Measurements from ENCODE around the gene UBA3. TPM values are rescaled to one million over a fixed set of nuclear protein-coding genes. Genes with fewer than 3 reads are reported as not detected.

UBA3 gene
- polyA plus RNA-seq, 3 donors: 77.1 to 88.5 (median 81.7) TPM

DNA sequence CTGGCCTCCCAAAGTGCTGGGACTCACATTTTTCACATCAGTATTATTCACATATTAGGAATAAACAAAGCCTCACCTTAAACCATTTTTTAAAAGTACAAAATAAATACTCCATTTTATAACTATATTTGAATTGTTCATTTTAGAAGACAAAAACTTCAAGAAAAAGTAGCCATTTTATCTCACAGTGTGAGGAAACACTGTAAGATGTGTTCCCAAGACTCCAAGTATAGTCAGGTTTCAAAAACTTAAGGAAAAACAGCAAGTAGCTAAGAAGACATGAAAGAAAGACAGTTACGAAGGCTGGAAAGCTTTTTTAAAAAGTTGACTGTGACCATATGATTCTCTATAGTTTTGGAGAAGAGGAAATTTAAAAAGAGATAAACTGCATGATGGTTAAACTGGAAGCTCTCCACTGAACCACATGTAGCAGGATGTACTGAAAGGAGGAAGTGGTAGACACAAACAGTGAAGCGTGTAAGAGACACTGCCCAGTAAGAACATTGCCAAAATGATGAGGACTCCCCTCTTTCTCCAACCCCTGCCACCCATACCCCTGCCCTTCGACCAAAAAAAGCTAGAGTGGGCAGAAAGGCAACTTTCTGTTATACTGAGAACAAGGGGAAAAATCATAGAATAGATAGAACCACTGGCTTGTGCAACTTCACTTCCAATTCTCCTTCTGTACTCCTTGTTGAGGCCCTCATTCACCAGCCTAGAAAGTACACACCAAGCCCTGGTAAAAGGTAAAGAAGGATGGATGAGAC is 21.8 kb downstream of the UBA3 start:
- Histone ChIP-seq H2AFZ (ENCODE audit: insufficient read depth, low read depth, low read length, poor library complexity, severe bottlenecking) (peak overlapping the region; percentile 16), H3K4me3 (replicated peaks in 1 of 3; ENCODE audit: low read depth in 2 of 3, low read length in 3 of 3) (no peak overlapping the region), H3K79me2 (ENCODE audit: insufficient read depth, low read length) (peaks cover 10% of the 10 kb centered on the region), H3K9ac (ENCODE audit: insufficient read depth, low read length, poor library complexity, severe bottlenecking) (no peak overlapping the region), H4K20me1 (ENCODE audit: insufficient read depth, low read length) (peaks cover 13% of the 10 kb centered on the region), H3K4me1 (ENCODE audit: control insufficient read depth in 1 of 2, insufficient read depth in 2 of 2, low read length in 2 of 2) (peaks cover 8 to 13% of the 10 kb centered on the region in 2 donors), H3K36me3 (replicated peaks in 1 of 2; ENCODE audit: control insufficient read depth in 1 of 2, insufficient read depth in 2 of 2, low read length in 2 of 2) (peaks cover 82 to 99% of the 10 kb centered on the region in 2 donors), H3K4me2 (replicated peaks; ENCODE audit: extremely low read depth, low read length, poor library complexity, severe bottlenecking) (no peak overlapping the region), H3K27me3 (ENCODE audit: control insufficient read depth in 2 of 2, insufficient read depth in 2 of 2, low read length in 2 of 2) (no peaks in the 10 kb centered on the region), H3K27ac (ENCODE audit: low read depth in 1 of 2, low read length in 2 of 2) (peak overlapping the region in 1 of 2 donors; percentile 64), H3K9me3 (replicated peaks in 1 of 2; ENCODE audit: control insufficient read depth in 1 of 2, insufficient read depth in 1 of 2, low read length in 2 of 2) (no peaks in the 10 kb centered on the region)
- TF ChIP-seq, protein P1, sequence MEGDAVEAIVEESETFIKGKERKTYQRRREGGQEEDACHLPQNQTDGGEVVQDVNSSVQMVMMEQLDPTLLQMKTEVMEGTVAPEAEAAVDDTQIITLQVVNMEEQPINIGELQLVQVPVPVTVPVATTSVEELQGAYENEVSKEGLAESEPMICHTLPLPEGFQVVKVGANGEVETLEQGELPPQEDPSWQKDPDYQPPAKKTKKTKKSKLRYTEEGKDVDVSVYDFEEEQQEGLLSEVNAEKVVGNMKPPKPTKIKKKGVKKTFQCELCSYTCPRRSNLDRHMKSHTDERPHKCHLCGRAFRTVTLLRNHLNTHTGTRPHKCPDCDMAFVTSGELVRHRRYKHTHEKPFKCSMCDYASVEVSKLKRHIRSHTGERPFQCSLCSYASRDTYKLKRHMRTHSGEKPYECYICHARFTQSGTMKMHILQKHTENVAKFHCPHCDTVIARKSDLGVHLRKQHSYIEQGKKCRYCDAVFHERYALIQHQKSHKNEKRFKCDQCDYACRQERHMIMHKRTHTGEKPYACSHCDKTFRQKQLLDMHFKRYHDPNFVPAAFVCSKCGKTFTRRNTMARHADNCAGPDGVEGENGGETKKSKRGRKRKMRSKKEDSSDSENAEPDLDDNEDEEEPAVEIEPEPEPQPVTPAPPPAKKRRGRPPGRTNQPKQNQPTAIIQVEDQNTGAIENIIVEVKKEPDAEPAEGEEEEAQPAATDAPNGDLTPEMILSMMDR (IDR thresholded peaks at IDR 0.05): no peak
- peak in 2 of 3 donors; percentile 14 to 18 for DNase-seq
- H3K27me3 Mint-ChIP-seq (ENCODE audit: low read depth in 3 of 3): peaks cover 0 to 1% (median 0%) of the 10 kb centered on the region in 3 donors
- H3K9me3 Mint-ChIP-seq: no peaks in the 10 kb centered on the region
- no CpG with 5 or more reads among the region's 3 CpGs for WGBS (ENCODE audit: insufficient coverage)
- H3K36me3 Mint-ChIP-seq: peaks cover 62 to 89% of the 10 kb centered on the region in 2 donors
- H3K4me3 Mint-ChIP-seq: no peak overlapping the region
- intact Hi-C loops (cut with micrococcal nuclease): no loop called here
- peaks cover 13% of the 10 kb centered on the region for H3K4me1 Mint-ChIP-seq
- H3K27ac Mint-ChIP-seq: peak overlapping the region; percentile 54 to 87 (median 63)

DNA sequence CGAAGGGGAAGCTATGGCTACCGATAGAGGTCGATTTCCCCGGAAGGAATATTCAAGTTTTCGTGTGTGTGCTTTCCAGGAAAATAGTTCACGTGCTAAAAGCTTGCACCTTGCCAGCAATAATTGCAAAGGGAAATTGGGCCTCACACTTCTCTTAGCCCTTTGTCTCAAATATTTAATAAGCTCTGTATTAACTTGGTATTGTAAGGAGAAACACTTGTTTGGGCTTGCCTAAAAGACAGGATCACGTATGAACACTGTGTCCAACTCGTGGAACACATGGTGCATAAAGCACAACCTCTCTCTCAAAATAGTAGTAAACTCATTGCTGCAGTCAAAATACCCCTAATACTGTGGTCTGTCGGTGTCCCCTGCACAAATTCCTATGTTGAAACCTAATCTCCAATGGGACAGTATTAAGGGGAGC is 27.7 kb downstream of the UBA3 start:
- Mint-ChIP-seq H3K36me3 (peaks cover 38 to 50% of the 10 kb centered on the region in 2 donors), H3K4me1 (peaks cover 23% of the 10 kb centered on the region), H3K27me3 (ENCODE audit: low read depth in 3 of 3) (peaks cover 0 to 2% (median 0%) of the 10 kb centered on the region in 3 donors), H3K27ac (peak overlapping the region; percentile 96 to 99 (median 99)), H3K4me3 (peak overlapping the region; percentile 95 to 97), H3K9me3 (peaks cover 0 to 2% (median 0%) of the 10 kb centered on the region in 7 donors)
- Histone ChIP-seq H3K4me2 (replicated peaks; ENCODE audit: extremely low read depth, low read length, poor library complexity, severe bottlenecking) (peak overlapping the region; percentile 78), H3K9ac (ENCODE audit: insufficient read depth, low read length, poor library complexity, severe bottlenecking) (peak overlapping the region; percentile 92), H3K4me3 (replicated peaks in 1 of 3; ENCODE audit: low read depth in 2 of 3, low read length in 3 of 3) (peak overlapping the region; percentile 86 to 96 (median 91)), H3K36me3 (replicated peaks in 1 of 2; ENCODE audit: control insufficient read depth in 1 of 2, insufficient read depth in 2 of 2, low read length in 2 of 2) (peaks cover 47 to 64% of the 10 kb centered on the region in 2 donors), H3K4me1 (ENCODE audit: control insufficient read depth in 1 of 2, insufficient read depth in 2 of 2, low read length in 2 of 2) (peaks cover 15 to 31% of the 10 kb centered on the region in 2 donors), H3K27ac (ENCODE audit: low read depth in 1 of 2, low read length in 2 of 2) (peak overlapping the region; percentile 86 to 95), H2AFZ (ENCODE audit: insufficient read depth, low read depth, low read length, poor library complexity, severe bottlenecking) (peak overlapping the region; percentile 89), H3K79me2 (ENCODE audit: insufficient read depth, low read length) (peaks cover 49% of the 10 kb centered on the region), H3K27me3 (ENCODE audit: control insufficient read depth in 2 of 2, insufficient read depth in 2 of 2, low read length in 2 of 2) (no peaks in the 10 kb centered on the region), H3K9me3 (replicated peaks in 1 of 2; ENCODE audit: control insufficient read depth in 1 of 2, insufficient read depth in 1 of 2, low read length in 2 of 2) (no peaks in the 10 kb centered on the region), H4K20me1 (ENCODE audit: insufficient read depth, low read length) (peaks cover 27% of the 10 kb centered on the region)
- TF ChIP-seq, protein P1 (IDR thresholded peaks at IDR 0.05): no peak
- 0% methylated on average over 6 of the region's 9 CpGs for WGBS (ENCODE audit: insufficient coverage)
- DNase-seq: no peak
- intact Hi-C loops (cut with micrococcal nuclease): loop anchor here in 1 of 2 donors (5.0 kb wide), 1 partner anchor 35 kb away; no protein-coding TSS in a partner anchor
